ENCODE results near the gene TNFRSF4. TPM values are rescaled to one million over a fixed set of nuclear protein-coding genes. Genes with fewer than 3 reads are reported as not detected.
A peak's percentile ranks its signal among the peaks of the same experiment; 100 is the strongest.

Gene TNFRSF4
- total and polyA plus RNA-seq, 4 experiments from 2014 or later: 13.5 to 75.1 (median 39.3) TPM

- Histone ChIP-seq H3K4me1 (ENCODE audit: insufficient read depth, low read length) (peaks cover 7% of the 10 kb centered on the region), H3K27ac (ENCODE audit: low read depth, low read length) (peak overlapping the region; percentile 67), H3K4me3 (ENCODE audit: low read length in 2 of 2) (peak overlapping the region in 1 of 2 donors; percentile 6), H3K27me3 (ENCODE audit: insufficient read depth, low read length) (no peaks in the 10 kb centered on the region), H3K9me3 (ENCODE audit: control insufficient read depth in 1 of 2, low read length in 2 of 2) (no peaks in the 10 kb centered on the region), H3K36me3 (ENCODE audit: insufficient read depth, low read length) (no peaks in the 10 kb centered on the region)
- peak overlapping the region; percentile 83 to 89 (median 86) for H3K27ac Mint-ChIP-seq
- ChIA-PET CTCF (ENCODE audit: partially characterized antibody) (no interaction called here), POLR2A (ENCODE audit: partially characterized antibody) (interaction anchor here (0.9 to 2.4 kb wide), 3 partner anchors 8 to 15 kb away, joined by 3 to 6 read pairs (median 4); no protein-coding TSS in a partner anchor)
- peak overlapping the region; percentile 54 to 69 (median 60) for H3K4me3 Mint-ChIP-seq
- H3K4me1 Mint-ChIP-seq: peaks cover 0 to 5% (median 1%) of the 10 kb centered on the region in 4 donors
- H3K9me3 Mint-ChIP-seq: peaks cover 0 to 5% (median under 1%) of the 10 kb centered on the region in 8 donors
- DNase-seq: peak in 1 of 5 donors; percentile 42
- no peaks in the 10 kb centered on the region for H3K27me3 Mint-ChIP-seq
- H3K36me3 Mint-ChIP-seq: no peaks in the 10 kb centered on the region
- intact Hi-C loops (cut with micrococcal nuclease): no loop called here
Measured at GRCh38 chr1:1199961-1200875, 13.7 kb downstream of the TNFRSF4 start.

- Histone ChIP-seq H3K4me3 (ENCODE audit: low read length in 2 of 2) (no peak overlapping the region), H3K27me3 (ENCODE audit: insufficient read depth, low read length) (no peaks in the 10 kb centered on the region), H3K27ac (ENCODE audit: low read depth, low read length) (no peak overlapping the region), H3K36me3 (ENCODE audit: insufficient read depth, low read length) (no peaks in the 10 kb centered on the region), H3K9me3 (ENCODE audit: control insufficient read depth in 1 of 2, low read length in 2 of 2) (no peaks in the 10 kb centered on the region), H3K4me1 (ENCODE audit: insufficient read depth, low read length) (peaks cover 7% of the 10 kb centered on the region)
- intact Hi-C loops (cut with micrococcal nuclease): no loop called here
- H3K4me3 Mint-ChIP-seq: peak overlapping the region; percentile 54 to 69 (median 58)
- H3K4me1 Mint-ChIP-seq: peaks cover 0 to 5% (median 1%) of the 10 kb centered on the region in 4 donors
- H3K9me3 Mint-ChIP-seq: peaks cover 0 to 10% (median 3%) of the 10 kb centered on the region in 8 donors
- H3K27ac Mint-ChIP-seq: peak overlapping the region in 6 of 7 donors; percentile 79 to 89 (median 85)
- no peaks in the 10 kb centered on the region for H3K27me3 Mint-ChIP-seq
- no peaks in the 10 kb centered on the region for H3K36me3 Mint-ChIP-seq
- ChIA-PET CTCF (ENCODE audit: partially characterized antibody) (no interaction called here), POLR2A (ENCODE audit: partially characterized antibody) (interaction anchor here (0.9 to 2.4 kb wide), 2 partner anchors 9 to 14 kb away, joined by 4 to 6 read pairs; no protein-coding TSS in a partner anchor)
- DNase-seq: no peak
Measured at GRCh38 chr1:1199141-1199960, 14.6 kb downstream of the TNFRSF4 start.

DNA sequence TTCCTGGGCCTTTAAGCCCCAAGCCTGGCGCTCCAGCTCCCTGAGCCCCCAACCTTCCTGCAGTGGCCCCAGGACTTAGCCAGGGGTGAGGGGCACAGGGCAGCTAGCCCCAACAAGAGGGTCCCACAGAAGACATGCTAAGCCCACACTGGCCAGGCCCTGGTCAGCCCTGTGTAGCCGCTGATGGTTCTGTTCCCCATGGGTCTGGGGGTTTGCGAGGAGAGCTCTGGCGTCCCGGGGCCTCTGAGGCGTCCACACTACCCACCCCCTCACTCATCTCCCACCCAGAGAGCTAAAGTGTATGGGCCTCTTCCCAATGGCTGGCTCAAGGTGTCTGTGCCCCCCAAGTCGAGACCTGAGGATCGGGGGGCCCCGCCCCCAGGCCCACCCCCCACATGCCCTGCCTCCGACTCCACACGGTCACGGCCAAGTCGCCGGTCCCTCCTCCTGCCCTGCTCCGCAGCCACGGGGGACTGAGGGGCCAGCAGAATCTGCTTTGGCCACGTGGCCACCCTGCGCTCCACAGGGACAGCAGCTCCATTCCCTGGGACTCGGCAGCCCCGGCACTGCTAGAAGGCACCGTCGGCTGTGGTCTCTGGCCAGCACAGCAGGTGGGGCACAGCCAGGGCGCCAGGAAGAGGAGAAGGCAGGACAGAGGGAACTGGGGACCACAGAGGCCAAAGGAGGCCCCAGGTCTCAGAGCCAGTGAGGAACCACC is 15.4 kb downstream of the TNFRSF4 start:
- Mint-ChIP-seq H3K9me3 (peaks cover 0 to 12% (median 3%) of the 10 kb centered on the region in 8 donors), H3K4me1 (peaks cover 0 to 5% (median 1%) of the 10 kb centered on the region in 4 donors), H3K27ac (peak overlapping the region in 3 of 7 donors; percentile 17 to 66 (median 48)), H3K4me3 (no peak overlapping the region), H3K36me3 (no peaks in the 10 kb centered on the region), H3K27me3 (no peaks in the 10 kb centered on the region)
- ChIA-PET CTCF (ENCODE audit: partially characterized antibody) (no interaction called here), POLR2A (ENCODE audit: partially characterized antibody) (interaction anchor here (2.4 kb wide), 1 partner anchor 14 kb away, joined by 6 read pairs; no protein-coding TSS in a partner anchor)
- Histone ChIP-seq H3K4me1 (ENCODE audit: insufficient read depth, low read length) (peaks cover 7% of the 10 kb centered on the region), H3K27ac (ENCODE audit: low read depth, low read length) (no peak overlapping the region), H3K9me3 (ENCODE audit: control insufficient read depth in 1 of 2, low read length in 2 of 2) (no peaks in the 10 kb centered on the region), H3K27me3 (ENCODE audit: insufficient read depth, low read length) (no peaks in the 10 kb centered on the region), H3K36me3 (ENCODE audit: insufficient read depth, low read length) (no peaks in the 10 kb centered on the region), H3K4me3 (ENCODE audit: low read length in 2 of 2) (no peak overlapping the region)
- DNase-seq: peak in 1 of 5 donors; percentile 28
- intact Hi-C loops (cut with micrococcal nuclease): no loop called here

- intact Hi-C loops (cut with micrococcal nuclease): no loop called here
- H3K27me3 Mint-ChIP-seq: no peaks in the 10 kb centered on the region
- peaks cover 0 to 5% (median 1%) of the 10 kb centered on the region in 4 donors for H3K4me1 Mint-ChIP-seq
- Histone ChIP-seq H3K9me3 (ENCODE audit: control insufficient read depth in 1 of 2, low read length in 2 of 2) (no peaks in the 10 kb centered on the region), H3K27me3 (ENCODE audit: insufficient read depth, low read length) (no peaks in the 10 kb centered on the region), H3K4me3 (ENCODE audit: low read length in 2 of 2) (no peak overlapping the region), H3K36me3 (ENCODE audit: insufficient read depth, low read length) (no peaks in the 10 kb centered on the region), H3K27ac (ENCODE audit: low read depth, low read length) (no peak overlapping the region), H3K4me1 (ENCODE audit: insufficient read depth, low read length) (peaks cover 7% of the 10 kb centered on the region)
- no peaks in the 10 kb centered on the region for H3K36me3 Mint-ChIP-seq
- H3K9me3 Mint-ChIP-seq: peaks cover 0 to 12% (median 3%) of the 10 kb centered on the region in 8 donors
- ChIA-PET POLR2A (ENCODE audit: partially characterized antibody) (interaction anchor here (2.4 kb wide), 1 partner anchor 15 kb away, joined by 6 read pairs; no protein-coding TSS in a partner anchor), CTCF (ENCODE audit: partially characterized antibody) (no interaction called here)
- DNase-seq: no peak
- H3K4me3 Mint-ChIP-seq: no peak overlapping the region
- peak overlapping the region in 2 of 7 donors; percentile 48 to 66 for H3K27ac Mint-ChIP-seq
Measured at GRCh38 chr1:1197551-1198422, 16.2 kb downstream of the TNFRSF4 start.

- no peaks in the 10 kb centered on the region for H3K36me3 Mint-ChIP-seq
- intact Hi-C loops (cut with micrococcal nuclease): no loop called here
- no peak for DNase-seq
- ChIA-PET POLR2A (ENCODE audit: partially characterized antibody) (no interaction called here), CTCF (ENCODE audit: partially characterized antibody) (no interaction called here)
- Histone ChIP-seq H3K36me3 (ENCODE audit: insufficient read depth, low read length) (no peaks in the 10 kb centered on the region), H3K27ac (ENCODE audit: low read depth, low read length) (no peak overlapping the region), H3K4me3 (ENCODE audit: low read length in 2 of 2) (no peak overlapping the region), H3K9me3 (ENCODE audit: control insufficient read depth in 1 of 2, low read length in 2 of 2) (no peaks in the 10 kb centered on the region), H3K27me3 (ENCODE audit: insufficient read depth, low read length) (no peaks in the 10 kb centered on the region), H3K4me1 (ENCODE audit: insufficient read depth, low read length) (peaks cover 7% of the 10 kb centered on the region)
- no peak overlapping the region for H3K4me3 Mint-ChIP-seq
- H3K9me3 Mint-ChIP-seq: peaks cover 0 to 12% (median 3%) of the 10 kb centered on the region in 8 donors
- peaks cover 0 to 5% (median 1%) of the 10 kb centered on the region in 4 donors for H3K4me1 Mint-ChIP-seq
- no peaks in the 10 kb centered on the region for H3K27me3 Mint-ChIP-seq
- peak overlapping the region in 1 of 7 donors; percentile 35 for H3K27ac Mint-ChIP-seq
Measured at GRCh38 chr1:1197188-1197500, 16.8 kb downstream of the TNFRSF4 start.

DNA sequence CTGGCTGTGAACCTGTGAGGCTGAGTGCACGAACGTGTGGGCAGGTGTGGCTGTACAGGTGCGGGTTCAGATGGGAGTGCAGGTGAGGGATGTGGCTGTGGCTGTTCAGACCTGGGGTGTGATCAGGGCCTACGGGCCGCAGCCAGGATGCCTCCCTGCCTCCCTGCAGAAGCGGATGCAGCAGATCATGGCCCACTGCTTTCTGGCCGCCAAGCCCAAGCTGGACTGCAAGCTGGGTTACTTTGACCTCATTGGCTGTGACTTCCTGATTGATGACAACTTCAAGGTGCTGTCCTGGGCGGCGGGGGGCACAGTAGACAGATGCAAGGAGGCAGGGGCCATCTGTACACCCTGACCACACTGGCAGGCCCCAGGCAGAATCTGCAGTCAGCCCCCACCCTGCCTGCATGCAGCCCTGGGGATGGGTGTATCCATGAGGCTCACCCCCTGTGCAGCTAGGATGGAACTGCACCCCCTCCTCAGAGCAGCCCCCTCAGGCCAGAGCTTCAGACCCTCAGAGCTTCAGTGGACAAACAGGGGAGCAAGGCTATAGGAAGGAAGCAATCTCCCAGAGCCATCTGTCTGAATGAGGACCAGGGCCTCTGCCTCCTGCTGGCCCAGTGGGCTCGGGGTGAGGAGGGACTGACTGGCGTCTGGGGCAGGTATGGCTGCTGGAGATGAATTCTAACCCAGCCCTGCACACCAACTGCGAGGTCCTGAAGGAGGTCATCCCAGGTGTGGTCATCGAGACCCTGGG is 17.3 kb downstream of the TNFRSF4 start:
- no peaks in the 10 kb centered on the region for H3K9me3 ChIP-seq (ENCODE audit: control insufficient read depth in 1 of 2, low read length in 2 of 2)
- intact Hi-C loops (cut with micrococcal nuclease): no loop called here
- ChIA-PET CTCF (ENCODE audit: partially characterized antibody) (no interaction called here), POLR2A (ENCODE audit: partially characterized antibody) (no interaction called here)
- H3K4me1 ChIP-seq (ENCODE audit: insufficient read depth, low read length): peaks cover 7% of the 10 kb centered on the region
- Mint-ChIP-seq H3K4me1 (peaks cover 0 to 5% (median 1%) of the 10 kb centered on the region in 4 donors), H3K9me3 (peaks cover 0 to 17% (median 5%) of the 10 kb centered on the region in 8 donors), H3K27me3 (peaks cover 0 to 2% of the 10 kb centered on the region in 2 donors), H3K4me3 (no peak overlapping the region), H3K27ac (peak overlapping the region in 3 of 7 donors; percentile 17 to 46 (median 35)), H3K36me3 (no peaks in the 10 kb centered on the region)
- no peak overlapping the region for H3K4me3 ChIP-seq (ENCODE audit: low read length in 2 of 2)
- DNase-seq: no peak
- no peak overlapping the region for H3K27ac ChIP-seq (ENCODE audit: low read depth, low read length)
- no peaks in the 10 kb centered on the region for H3K36me3 ChIP-seq (ENCODE audit: insufficient read depth, low read length)
- H3K27me3 ChIP-seq (ENCODE audit: insufficient read depth, low read length): no peaks in the 10 kb centered on the region

Measured in CD4-positive, alpha-beta memory T cell (primary cell).